Liver (tissue), 3 donors: ENCODE data around the gene CHDH.

Experiments used
- CTCF ChIP-seq: fragments of 150-350 bp; IDR thresholded peaks from 2 replicates; pipeline ENCODE4 v1.5.1; 2017; ENCODE audit warnings: improper control_type of control experiment, low read depth, low read length; ENCODE audit not compliant: missing input control
- MAX ChIP-seq: IDR thresholded peaks from 2 replicates; pipeline ENCODE4 v1.6.1; 2016; ENCODE audit warnings: antibody characterized with exemption
- TAF1 ChIP-seq: conservative IDR thresholded peaks from 2 replicates; pipeline ENCODE4 v1.6.1; 2016; ENCODE audit warnings: antibody characterized with exemption, mild to moderate bottlenecking
- ZBTB33 ChIP-seq: IDR thresholded peaks from 2 replicates; pipeline ENCODE4 v1.6.1; 2016; ENCODE audit warnings: antibody characterized with exemption
- donor health status: healthy.
- donor health status: healthy.

- TF ChIP-seq CTCF (no peak), ZBTB33 (no peak), MAX (no peak), TAF1 (no peak)
Observed at GRCh38 chr3:53803816-53804695, 42.2 kb downstream of the CHDH start.
